Endometrium (tissue), 2 donors: ENCODE measurements around the gene MCRS1.
"Not testable (repeated sequence)": the region's sequence is repeated elsewhere in the genome, so short reads cannot be mapped to it uniquely, and the experiment has no call there.

Experiments
- FAIRE-seq: peaks from 2 replicates; lab custom pipeline; 2012; peaks lifted over from hg19 to GRCh38; lab: Jason Lieb, UNC
- donor health status: control.
- donor health status: control.

Gene MCRS1

GRCh38 chr12:49515266-49515665 is 52.7 kb downstream of the MCRS1 start:
- FAIRE-seq, result no peak

GRCh38 chr12:49512546-49512945 is 55.4 kb downstream of the MCRS1 start:
- FAIRE-seq, result no peak

GRCh38 chr12:49511410-49511809 is 56.5 kb downstream of the MCRS1 start:
- FAIRE-seq, result no peak

- FAIRE-seq, result not testable (repeated sequence)
These were observed 58.3 kb downstream of the MCRS1 start for GRCh38 chr12:49509681-49510080.
